ENCODE results near the gene RNF103. TPM values are rescaled to one million over a fixed set of nuclear protein-coding genes. Genes with fewer than 3 reads are reported as not detected.

Gene RNF103
- polyA plus RNA-seq, 1 of the 3 experiments (the other 2 are of a cell fraction), result 7.0 TPM

DNA sequence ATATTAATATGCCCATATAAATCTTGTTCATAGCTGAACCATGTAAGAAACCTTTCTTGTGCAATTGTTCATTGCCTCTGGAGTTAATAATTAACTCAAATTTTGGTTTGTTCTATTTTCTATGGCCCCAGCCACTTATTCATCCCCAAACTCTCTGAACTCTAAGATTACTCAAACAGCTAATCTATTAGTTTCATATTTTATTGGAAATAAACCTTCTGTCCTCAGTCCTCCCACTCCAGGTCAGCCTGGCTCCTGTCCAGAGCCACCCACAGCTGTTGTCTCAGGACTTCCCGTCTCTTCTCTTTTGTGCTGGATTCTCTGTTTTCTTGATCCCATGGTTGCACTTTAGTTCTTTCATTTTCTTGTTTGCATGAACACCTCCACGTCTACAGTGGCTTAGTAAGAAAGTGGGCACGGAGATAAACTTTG, 4.4 kb upstream of the RNF103 start:
- H3K4me2 ChIP-seq, result no peak overlapping the region
- H3K27me3 ChIP-seq (ENCODE audit: insufficient read depth), result no peaks in the 10 kb centered on the region
- no peaks in the 10 kb centered on the region for H3K36me3 ChIP-seq (replicated peaks in 1 of 2; ENCODE audit: control insufficient read depth in 1 of 2, insufficient read depth in 2 of 2, low read length in 1 of 2)
- H2AFZ ChIP-seq (ENCODE audit: low read depth), result no peak overlapping the region
- H3K27ac ChIP-seq (ENCODE audit: low read depth in 2 of 2, low read length in 1 of 2), result no peak overlapping the region
- H3K4me3 ChIP-seq (ENCODE audit: low read depth in 2 of 2, low read length in 1 of 2), result no peak overlapping the region
- no peaks in the 10 kb centered on the region for H3K79me2 ChIP-seq (ENCODE audit: insufficient read depth)
- no peaks in the 10 kb centered on the region for H3K9me3 ChIP-seq
- H3K4me1 ChIP-seq (ENCODE audit: control insufficient read depth in 1 of 2, insufficient read depth in 2 of 2, low read depth in 1 of 2, low read length in 1 of 2), result peaks cover 0 to 7% of the 10 kb centered on the region in 2 experiments; a peak in 1 of 4 replicates
- no peaks in the 10 kb centered on the region for H3F3A ChIP-seq (replicated peaks; ENCODE audit: insufficient read depth)
- H3K9ac ChIP-seq, result no peak overlapping the region
- ChIA-PET CTCF (no interaction called here), POLR2A (no interaction called here)
- H4K20me1 ChIP-seq (ENCODE audit: insufficient read depth), result no peaks in the 10 kb centered on the region
- no peak for DNase-seq
- no peak for TF ChIP-seq GABPA (IDR thresholded peaks at IDR 0.05; ENCODE audit: low read depth)
- TF ChIP-seq SMC3 (IDR thresholded peaks at IDR 0.05; ENCODE audit: low read depth, low read length), result no peak
- TF ChIP-seq RXRA (IDR thresholded peaks at IDR 0.05; ENCODE audit: borderline replicate concordance, low read depth), result no peak
- no peak for TF ChIP-seq EZH2phosphoT487 (IDR thresholded peaks at IDR 0.05; ENCODE audit: borderline replicate concordance, low read depth)
- TF ChIP-seq, protein P1, sequence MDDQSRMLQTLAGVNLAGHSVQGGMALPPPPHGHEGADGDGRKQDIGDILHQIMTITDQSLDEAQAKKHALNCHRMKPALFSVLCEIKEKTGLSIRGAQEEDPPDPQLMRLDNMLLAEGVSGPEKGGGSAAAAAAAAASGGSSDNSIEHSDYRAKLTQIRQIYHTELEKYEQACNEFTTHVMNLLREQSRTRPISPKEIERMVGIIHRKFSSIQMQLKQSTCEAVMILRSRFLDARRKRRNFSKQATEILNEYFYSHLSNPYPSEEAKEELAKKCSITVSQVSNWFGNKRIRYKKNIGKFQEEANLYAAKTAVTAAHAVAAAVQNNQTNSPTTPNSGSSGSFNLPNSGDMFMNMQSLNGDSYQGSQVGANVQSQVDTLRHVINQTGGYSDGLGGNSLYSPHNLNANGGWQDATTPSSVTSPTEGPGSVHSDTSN (IDR thresholded peaks at IDR 0.05), result no peak
- no peak for TF ChIP-seq NRF1 (IDR thresholded peaks at IDR 0.05; ENCODE audit: low read depth, low read length)
- no peak for TF ChIP-seq JUND (IDR thresholded peaks at IDR 0.05)
- TF ChIP-seq FOXM1 (IDR thresholded peaks at IDR 0.05; ENCODE audit: low read depth), result no peak
- TF ChIP-seq, protein P2, sequence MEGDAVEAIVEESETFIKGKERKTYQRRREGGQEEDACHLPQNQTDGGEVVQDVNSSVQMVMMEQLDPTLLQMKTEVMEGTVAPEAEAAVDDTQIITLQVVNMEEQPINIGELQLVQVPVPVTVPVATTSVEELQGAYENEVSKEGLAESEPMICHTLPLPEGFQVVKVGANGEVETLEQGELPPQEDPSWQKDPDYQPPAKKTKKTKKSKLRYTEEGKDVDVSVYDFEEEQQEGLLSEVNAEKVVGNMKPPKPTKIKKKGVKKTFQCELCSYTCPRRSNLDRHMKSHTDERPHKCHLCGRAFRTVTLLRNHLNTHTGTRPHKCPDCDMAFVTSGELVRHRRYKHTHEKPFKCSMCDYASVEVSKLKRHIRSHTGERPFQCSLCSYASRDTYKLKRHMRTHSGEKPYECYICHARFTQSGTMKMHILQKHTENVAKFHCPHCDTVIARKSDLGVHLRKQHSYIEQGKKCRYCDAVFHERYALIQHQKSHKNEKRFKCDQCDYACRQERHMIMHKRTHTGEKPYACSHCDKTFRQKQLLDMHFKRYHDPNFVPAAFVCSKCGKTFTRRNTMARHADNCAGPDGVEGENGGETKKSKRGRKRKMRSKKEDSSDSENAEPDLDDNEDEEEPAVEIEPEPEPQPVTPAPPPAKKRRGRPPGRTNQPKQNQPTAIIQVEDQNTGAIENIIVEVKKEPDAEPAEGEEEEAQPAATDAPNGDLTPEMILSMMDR (IDR thresholded peaks at IDR 0.05), result no peak
- no peak for TF ChIP-seq RFX5 (IDR thresholded peaks at IDR 0.05; ENCODE audit: low read length)
- TF ChIP-seq MXI1 (IDR thresholded peaks at IDR 0.05; ENCODE audit: low read depth, low read length), result no peak
- TF ChIP-seq, protein P3, sequence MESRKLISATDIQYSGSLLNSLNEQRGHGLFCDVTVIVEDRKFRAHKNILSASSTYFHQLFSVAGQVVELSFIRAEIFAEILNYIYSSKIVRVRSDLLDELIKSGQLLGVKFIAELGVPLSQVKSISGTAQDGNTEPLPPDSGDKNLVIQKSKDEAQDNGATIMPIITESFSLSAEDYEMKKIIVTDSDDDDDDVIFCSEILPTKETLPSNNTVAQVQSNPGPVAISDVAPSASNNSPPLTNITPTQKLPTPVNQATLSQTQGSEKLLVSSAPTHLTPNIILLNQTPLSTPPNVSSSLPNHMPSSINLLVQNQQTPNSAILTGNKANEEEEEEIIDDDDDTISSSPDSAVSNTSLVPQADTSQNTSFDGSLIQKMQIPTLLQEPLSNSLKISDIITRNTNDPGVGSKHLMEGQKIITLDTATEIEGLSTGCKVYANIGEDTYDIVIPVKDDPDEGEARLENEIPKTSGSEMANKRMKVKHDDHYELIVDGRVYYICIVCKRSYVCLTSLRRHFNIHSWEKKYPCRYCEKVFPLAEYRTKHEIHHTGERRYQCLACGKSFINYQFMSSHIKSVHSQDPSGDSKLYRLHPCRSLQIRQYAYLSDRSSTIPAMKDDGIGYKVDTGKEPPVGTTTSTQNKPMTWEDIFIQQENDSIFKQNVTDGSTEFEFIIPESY (IDR thresholded peaks at IDR 0.05; ENCODE audit: borderline replicate concordance, low read depth), result no peak
- TF ChIP-seq TAF1 (IDR thresholded peaks at IDR 0.05; ENCODE audit: borderline replicate concordance, low read depth, low read length), result no peak
- no peaks in the 10 kb centered on the region for H3K9me2 ChIP-seq
- 61% methylated on average over 3 of the region's 3 CpGs for WGBS (ENCODE audit: low lambda C conversion rate)

DNA sequence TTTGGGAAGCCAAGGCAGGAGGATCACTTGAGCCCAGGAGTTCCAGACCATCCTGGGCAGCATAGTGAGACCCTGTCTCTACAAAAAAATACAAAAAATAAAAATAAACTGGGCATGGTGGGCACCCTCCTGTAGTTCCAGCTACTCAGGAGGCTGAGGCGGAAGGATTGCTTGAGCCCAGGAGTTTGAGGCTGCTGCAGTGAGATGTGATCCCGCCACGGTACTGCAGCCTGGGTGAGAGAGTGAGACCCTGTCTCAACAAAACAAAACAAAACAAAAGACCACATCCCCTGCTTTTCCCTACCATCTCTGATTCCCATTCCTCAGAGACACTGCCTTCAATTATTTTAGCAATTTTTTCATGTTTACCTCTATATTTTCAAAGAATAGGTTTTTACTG, 3.9 kb upstream of the RNF103 start:
- H3K4me1 ChIP-seq (ENCODE audit: control insufficient read depth in 1 of 2, insufficient read depth in 2 of 2, low read depth in 1 of 2, low read length in 1 of 2), result peaks cover 0 to 5% of the 10 kb centered on the region in 2 experiments; a peak in 1 of 4 replicates
- peaks cover 4% of the 10 kb centered on the region for H3K79me2 ChIP-seq (ENCODE audit: insufficient read depth)
- H4K20me1 ChIP-seq (ENCODE audit: insufficient read depth), result no peaks in the 10 kb centered on the region
- POLR2A ChIA-PET, result no interaction called here
- no peak overlapping the region for H3K9ac ChIP-seq
- H3K4me2 ChIP-seq, result no peak overlapping the region
- CTCF ChIA-PET, result interaction anchor here (1.2 kb wide), 1 partner anchor 22 kb away, joined by 3 read pairs; no protein-coding TSS in a partner anchor
- 90% methylated on average over 3 of the region's 3 CpGs for WGBS (ENCODE audit: low lambda C conversion rate)
- no peaks in the 10 kb centered on the region for H3K9me2 ChIP-seq
- H3K27ac ChIP-seq (ENCODE audit: low read depth in 2 of 2, low read length in 1 of 2), result no peak overlapping the region
- H3K36me3 ChIP-seq (replicated peaks in 1 of 2; ENCODE audit: control insufficient read depth in 1 of 2, insufficient read depth in 2 of 2, low read length in 1 of 2), result no peaks in the 10 kb centered on the region
- no peak overlapping the region for H3K4me3 ChIP-seq (ENCODE audit: low read depth in 2 of 2, low read length in 1 of 2)
- no peak overlapping the region for H2AFZ ChIP-seq (ENCODE audit: low read depth)
- no peaks in the 10 kb centered on the region for H3F3A ChIP-seq (replicated peaks; ENCODE audit: insufficient read depth)
- no peaks in the 10 kb centered on the region for H3K27me3 ChIP-seq (ENCODE audit: insufficient read depth)
- H3K9me3 ChIP-seq, result no peaks in the 10 kb centered on the region
- no peak for DNase-seq
- no peak for TF ChIP-seq EZH2phosphoT487 (IDR thresholded peaks at IDR 0.05; ENCODE audit: borderline replicate concordance, low read depth)
- no peak for TF ChIP-seq RAD21 (IDR thresholded peaks at IDR 0.05; ENCODE audit: low read length)
- TF ChIP-seq FOSL2 (IDR thresholded peaks at IDR 0.05; ENCODE audit: borderline replicate concordance, low read depth), result no peak
- TF ChIP-seq, protein P4, sequence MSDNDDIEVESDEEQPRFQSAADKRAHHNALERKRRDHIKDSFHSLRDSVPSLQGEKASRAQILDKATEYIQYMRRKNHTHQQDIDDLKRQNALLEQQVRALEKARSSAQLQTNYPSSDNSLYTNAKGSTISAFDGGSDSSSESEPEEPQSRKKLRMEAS (IDR thresholded peaks at IDR 0.05; ENCODE audit: low read depth), result no peak
- TF ChIP-seq GATA2 (CRISPR knock-in tag; IDR thresholded peaks at IDR 0.05), result no peak
- TF ChIP-seq CHD2 (IDR thresholded peaks at IDR 0.05; ENCODE audit: low read length, partially characterized antibody), result no peak
- no peak for TF ChIP-seq RXRA (IDR thresholded peaks at IDR 0.05; ENCODE audit: borderline replicate concordance, low read depth)
- TF ChIP-seq GABPA (IDR thresholded peaks at IDR 0.05; ENCODE audit: low read depth), result no peak
- no peak for TF ChIP-seq FOXM1 (IDR thresholded peaks at IDR 0.05; ENCODE audit: low read depth)
- TF ChIP-seq POLR2AphosphoS5 (IDR thresholded peaks at IDR 0.05; ENCODE audit: low read depth, low read length), result no peak
- no peak for TF ChIP-seq JUND (IDR thresholded peaks at IDR 0.05)
- TF ChIP-seq TEAD4 (IDR thresholded peaks at IDR 0.05; ENCODE audit: borderline replicate concordance, insufficient read depth), result no peak
- TF ChIP-seq NRF1 (IDR thresholded peaks at IDR 0.05; ENCODE audit: low read depth, low read length), result no peak
- TF ChIP-seq, protein P5, sequence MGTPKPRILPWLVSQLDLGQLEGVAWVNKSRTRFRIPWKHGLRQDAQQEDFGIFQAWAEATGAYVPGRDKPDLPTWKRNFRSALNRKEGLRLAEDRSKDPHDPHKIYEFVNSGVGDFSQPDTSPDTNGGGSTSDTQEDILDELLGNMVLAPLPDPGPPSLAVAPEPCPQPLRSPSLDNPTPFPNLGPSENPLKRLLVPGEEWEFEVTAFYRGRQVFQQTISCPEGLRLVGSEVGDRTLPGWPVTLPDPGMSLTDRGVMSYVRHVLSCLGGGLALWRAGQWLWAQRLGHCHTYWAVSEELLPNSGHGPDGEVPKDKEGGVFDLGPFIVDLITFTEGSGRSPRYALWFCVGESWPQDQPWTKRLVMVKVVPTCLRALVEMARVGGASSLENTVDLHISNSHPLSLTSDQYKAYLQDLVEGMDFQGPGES (IDR thresholded peaks at IDR 0.05; ENCODE audit: low read depth, low read length), result no peak

Data from SK-N-SH (cell line).